GM12874 (cell line): ENCODE results near the gene PAPOLB.

Experiments
- TF ChIP-seq, protein P1 (sequence below): IDR thresholded peaks from 2 replicates; pipeline ENCODE4 v1.5.1; 2011; ENCODE audit warnings: low read depth, mild to moderate bottlenecking, control low read depth, low read length, moderate library complexity; ENCODE audit not compliant: insufficient read depth

Gene PAPOLB

DNA sequence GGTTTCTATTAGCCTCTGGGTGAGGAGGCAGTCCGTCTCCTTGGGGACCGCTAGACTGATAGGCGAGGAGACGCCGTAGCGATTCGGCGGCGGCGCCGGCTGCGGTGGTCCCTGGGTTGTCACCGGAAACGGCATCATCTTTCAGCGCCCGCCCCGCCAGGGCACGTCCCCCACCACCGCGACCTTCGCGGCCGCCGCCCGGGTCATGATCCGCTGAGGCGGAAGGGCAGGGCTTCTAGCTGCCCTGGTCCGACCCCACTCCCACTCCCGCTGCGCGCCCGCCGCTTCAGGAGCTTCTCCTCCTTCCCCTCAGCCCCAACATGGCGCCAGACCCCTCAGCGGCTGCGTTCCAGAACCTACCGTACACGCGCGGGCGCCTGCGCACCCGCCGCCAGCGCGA, at the start of gene PAPOLB:
TSS of gene PAPOLB (minus strand) at position 358 of the 400 bp plus-strand sequence. CDS start at position 138, 220 bp downstream.
- TF ChIP-seq, protein P1, sequence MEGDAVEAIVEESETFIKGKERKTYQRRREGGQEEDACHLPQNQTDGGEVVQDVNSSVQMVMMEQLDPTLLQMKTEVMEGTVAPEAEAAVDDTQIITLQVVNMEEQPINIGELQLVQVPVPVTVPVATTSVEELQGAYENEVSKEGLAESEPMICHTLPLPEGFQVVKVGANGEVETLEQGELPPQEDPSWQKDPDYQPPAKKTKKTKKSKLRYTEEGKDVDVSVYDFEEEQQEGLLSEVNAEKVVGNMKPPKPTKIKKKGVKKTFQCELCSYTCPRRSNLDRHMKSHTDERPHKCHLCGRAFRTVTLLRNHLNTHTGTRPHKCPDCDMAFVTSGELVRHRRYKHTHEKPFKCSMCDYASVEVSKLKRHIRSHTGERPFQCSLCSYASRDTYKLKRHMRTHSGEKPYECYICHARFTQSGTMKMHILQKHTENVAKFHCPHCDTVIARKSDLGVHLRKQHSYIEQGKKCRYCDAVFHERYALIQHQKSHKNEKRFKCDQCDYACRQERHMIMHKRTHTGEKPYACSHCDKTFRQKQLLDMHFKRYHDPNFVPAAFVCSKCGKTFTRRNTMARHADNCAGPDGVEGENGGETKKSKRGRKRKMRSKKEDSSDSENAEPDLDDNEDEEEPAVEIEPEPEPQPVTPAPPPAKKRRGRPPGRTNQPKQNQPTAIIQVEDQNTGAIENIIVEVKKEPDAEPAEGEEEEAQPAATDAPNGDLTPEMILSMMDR, result no peak

DNA sequence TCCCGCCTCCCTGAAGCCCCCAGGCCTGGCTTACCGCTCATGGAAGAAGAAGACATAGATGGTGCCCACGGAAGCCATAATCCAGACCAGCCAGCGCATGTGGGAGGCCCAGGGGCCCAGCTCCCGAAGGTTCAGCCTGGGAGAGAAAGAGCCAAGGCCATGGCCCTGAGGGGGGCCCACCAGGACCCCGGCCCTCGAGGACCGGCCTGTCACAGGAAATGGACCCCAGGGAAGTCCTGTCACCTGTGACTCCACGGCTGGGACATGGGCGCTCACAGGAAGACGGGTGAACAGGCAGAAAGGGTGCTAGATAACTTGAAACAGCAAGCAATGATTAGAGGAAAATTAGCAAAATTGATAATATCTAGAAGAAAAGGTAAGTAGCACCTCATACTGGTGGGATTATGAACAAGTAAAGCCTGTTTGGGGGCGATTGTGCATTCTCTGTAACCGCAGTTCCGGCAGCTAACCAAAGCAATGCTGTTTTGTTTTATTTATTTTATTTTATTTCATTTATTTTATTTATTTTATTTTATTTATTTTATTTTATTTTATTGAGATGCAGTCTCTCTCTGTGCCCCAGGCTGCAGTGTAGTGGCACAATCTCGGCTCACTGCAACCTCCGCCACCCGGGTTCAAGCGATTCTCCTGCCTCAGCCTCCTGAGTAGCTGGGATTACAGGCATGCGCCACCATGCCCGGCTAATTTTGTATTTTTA, 49.4 kb upstream of the PAPOLB start:
- TF ChIP-seq, protein P1, result no peak

DNA sequence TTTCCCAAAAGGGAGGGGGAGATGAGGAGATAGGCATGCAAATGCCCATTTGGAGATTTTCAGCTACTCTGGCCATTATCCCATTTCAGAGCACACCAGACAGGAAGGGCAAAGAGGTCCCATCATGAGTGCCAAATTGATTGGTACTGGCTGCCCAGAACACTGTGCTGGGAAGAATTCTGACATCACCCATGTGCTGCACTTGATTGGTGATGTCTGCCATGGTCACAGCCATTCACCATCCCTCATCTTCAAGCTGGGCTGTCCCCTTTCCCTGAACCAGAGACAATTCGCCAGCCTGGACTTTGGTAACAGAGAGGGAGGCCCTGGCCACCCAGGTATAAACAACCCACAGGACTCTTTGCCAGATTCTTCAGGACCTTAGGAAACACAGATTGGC, 44.9 kb upstream of the PAPOLB start:
- TF ChIP-seq, protein P1, result no peak

DNA sequence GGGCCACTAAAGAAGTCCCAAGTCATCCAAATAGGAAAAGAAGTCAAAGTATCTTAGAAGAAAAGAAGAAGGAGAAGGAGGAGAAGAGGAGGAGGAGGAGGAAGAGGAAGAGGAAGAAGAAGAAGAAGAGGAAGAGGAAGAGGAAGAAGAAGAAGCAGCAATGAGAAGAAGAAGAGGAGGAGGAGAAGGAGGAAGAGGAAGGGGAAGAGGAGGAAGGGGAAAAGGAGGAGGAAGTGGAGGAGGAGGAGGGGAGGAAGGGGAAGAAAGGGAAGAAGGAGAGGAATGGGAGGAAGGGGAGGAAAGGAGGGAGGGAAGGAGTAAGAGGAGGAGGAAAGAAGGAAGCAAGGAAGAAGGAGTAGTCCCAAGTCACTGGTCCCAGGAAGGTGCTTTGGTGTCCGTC, 43.3 kb upstream of the PAPOLB start:
- TF ChIP-seq, protein P1, result no peak

DNA sequence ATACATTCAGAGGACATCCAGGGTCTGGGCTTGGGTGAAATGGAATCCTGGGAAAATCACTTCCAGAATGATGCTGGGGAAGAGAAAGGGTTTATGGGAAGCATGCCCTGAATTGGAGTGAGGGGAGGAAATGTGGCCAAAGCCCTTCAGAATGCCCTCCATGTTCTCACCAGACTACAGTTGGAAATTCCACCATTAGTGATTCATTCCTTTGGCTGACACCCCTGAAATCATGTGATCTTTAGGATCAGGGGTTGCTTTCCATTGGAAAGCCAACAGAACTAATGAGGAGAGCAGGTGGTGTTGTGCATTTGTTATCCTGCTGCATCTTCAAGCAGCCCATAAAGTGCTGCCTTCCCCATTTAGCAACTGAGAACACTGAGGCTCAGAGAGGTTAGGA, 42.5 kb upstream of the PAPOLB start:
- TF ChIP-seq, protein P1, result no peak

DNA sequence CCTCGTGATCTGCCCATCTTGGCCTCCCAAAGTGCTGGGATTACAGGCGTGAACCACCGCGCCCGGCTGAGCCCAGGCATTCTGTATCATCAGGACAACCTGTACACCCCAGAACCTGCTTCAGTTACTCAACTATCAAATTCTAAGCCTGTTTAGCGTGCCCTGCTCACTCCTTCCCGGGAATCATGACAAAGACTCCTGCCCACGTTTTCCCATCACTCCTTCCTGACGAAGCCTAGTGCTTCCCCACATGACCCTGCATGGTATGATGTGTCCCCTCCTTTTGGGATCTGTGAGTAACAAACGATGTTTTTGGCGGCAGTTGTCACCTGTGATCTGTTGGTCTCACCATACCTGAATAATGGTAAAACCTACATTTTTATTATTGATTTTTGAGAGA, 33.9 kb upstream of the PAPOLB start:
- TF ChIP-seq, protein P1, result no peak

DNA sequence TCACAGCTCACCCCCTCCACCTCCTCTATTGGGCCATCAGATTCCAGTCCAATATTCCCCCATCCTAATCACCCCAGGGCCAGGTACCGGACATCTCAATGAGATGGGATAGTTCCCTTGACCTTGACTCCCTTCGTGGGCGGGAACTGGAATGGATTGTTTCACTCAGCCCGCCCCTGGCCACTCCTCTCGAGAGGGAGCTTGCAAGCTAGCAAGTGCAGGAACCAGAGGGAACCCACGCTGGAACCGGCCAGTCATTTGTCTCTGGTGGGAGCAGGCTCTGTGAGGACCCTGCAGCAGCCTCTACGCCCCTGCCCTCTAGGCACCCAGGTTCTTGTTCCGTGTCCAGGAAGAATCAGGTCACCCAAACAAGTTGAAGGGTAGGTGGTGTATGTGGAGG, 32.7 kb upstream of the PAPOLB start:
- TF ChIP-seq, protein P1, result no peak
